OCI-M2 (cell line): Measurements from ENCODE around the gene KCTD10.
A peak's percentile ranks its signal among the peaks of the same experiment; 100 is the strongest.
"Not testable (repeated sequence)": the region's sequence is repeated elsewhere in the genome, so short reads cannot be mapped to it uniquely, and the experiment has no call there.

Source experiments
- DNase-seq: peaks from one replicate; lab custom pipeline; 2025; ENCODE audit not compliant: unreplicated experiment; lab: John Stamatoyannopoulos, UW

KCTD10 gene

GRCh38 chr12:109475121-109475520, 2.0 kb downstream of the KCTD10 start:
- no peak for DNase-seq

- DNase-seq = not testable (repeated sequence)
Measured at GRCh38 chr12:109473526-109474270, 3.4 kb downstream of the KCTD10 start.

GRCh38 chr12:109473006-109473405, 4.1 kb downstream of the KCTD10 start:
- no peak for DNase-seq

GRCh38 chr12:109469517-109469916, 7.6 kb downstream of the KCTD10 start:
- DNase-seq = no peak

GRCh38 chr12:109467978-109468676, 9.0 kb downstream of the KCTD10 start:
- DNase-seq = peak; percentile 24

- no peak for DNase-seq
Measured at GRCh38 chr12:109466821-109467220, 10.3 kb downstream of the KCTD10 start.

GRCh38 chr12:109466305-109466704, 10.8 kb downstream of the KCTD10 start:
- no peak for DNase-seq

GRCh38 chr12:109464642-109465351, 12.3 kb downstream of the KCTD10 start:
- no peak for DNase-seq

- no peak for DNase-seq
Measured at GRCh38 chr12:109463756-109464155, 13.3 kb downstream of the KCTD10 start.

GRCh38 chr12:109462868-109463692, 14.0 kb downstream of the KCTD10 start:
- DNase-seq = no peak

- no peak for DNase-seq
Measured at GRCh38 chr12:109461846-109462756, 15.0 kb downstream of the KCTD10 start.

GRCh38 chr12:109461049-109461845, 15.9 kb downstream of the KCTD10 start:
- no peak for DNase-seq

GRCh38 chr12:109460538-109460937, 16.6 kb downstream of the KCTD10 start:
- DNase-seq = no peak

GRCh38 chr12:109459247-109459646, 17.9 kb downstream of the KCTD10 start:
- no peak for DNase-seq

- no peak for DNase-seq
Measured at GRCh38 chr12:109458771-109459208, 18.3 kb downstream of the KCTD10 start.

- no peak for DNase-seq
Measured at GRCh38 chr12:109458086-109458485, 19.0 kb downstream of the KCTD10 start.

GRCh38 chr12:109455706-109456105, 21.4 kb downstream of the KCTD10 start:
- DNase-seq = no peak

- DNase-seq = no peak
Measured at GRCh38 chr12:109452489-109452888, 24.6 kb downstream of the KCTD10 start.

- no peak for DNase-seq
Measured at GRCh38 chr12:109451400-109451799, 25.7 kb downstream of the KCTD10 start.
